ENCODE results near the gene HSPA1L. TPM values are rescaled to one million over a fixed set of nuclear protein-coding genes. Genes with fewer than 3 reads are reported as not detected.

HSPA1L gene
- polyA plus RNA-seq, 2 of the 4 experiments (the other 2 are of a cell fraction) = 1.2 to 1.7 TPM

DNA sequence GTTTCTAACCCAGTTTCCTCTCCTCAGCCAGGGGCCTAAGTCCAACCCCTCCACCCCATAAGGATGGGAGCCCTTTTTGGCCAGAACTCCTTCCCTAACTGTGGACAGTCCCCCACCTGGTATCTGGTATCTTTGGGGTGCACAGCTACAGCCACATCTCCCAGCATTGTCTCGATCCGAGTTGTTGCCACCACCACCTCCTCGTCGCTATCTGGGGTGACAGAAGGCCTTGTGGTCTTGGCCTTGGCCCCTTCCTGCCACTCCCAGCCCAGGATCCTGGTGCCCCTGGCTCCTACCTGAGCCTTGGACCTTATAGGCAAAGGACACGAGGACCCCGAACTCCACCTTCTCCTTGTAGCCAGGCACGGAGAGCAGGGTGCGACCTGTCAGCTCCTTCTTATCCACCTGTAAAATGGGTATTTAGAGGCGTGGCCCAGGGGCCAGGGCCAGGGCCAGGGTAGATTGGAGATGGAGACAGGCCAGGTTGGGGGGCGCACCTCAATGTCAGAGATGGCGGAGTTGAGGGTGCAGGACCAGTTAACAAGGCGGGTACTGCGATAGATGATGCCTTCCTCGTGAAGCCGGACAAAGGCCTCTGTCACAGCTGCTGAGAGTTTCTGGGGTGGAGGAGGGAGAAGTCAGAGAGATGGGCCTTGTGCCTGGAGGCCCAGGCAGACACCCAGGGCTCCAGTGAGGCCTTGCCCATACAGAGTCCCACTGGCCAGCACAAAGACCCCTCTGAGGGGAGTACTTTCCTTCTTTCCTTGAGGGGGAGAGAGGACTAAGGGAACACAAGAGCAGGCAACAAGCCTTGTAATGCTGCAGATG lies 30.8 kb downstream of the HSPA1L start:
- Histone ChIP-seq H3K27ac (no peak overlapping the region), H3K4me2 (no peak overlapping the region), H3K4me1 (no peaks in the 10 kb centered on the region), H3K4me3 (no peak overlapping the region), H3K9me3 (no peaks in the 10 kb centered on the region)
- CTCF ChIA-PET = interaction anchor here (0.8 to 1.7 kb wide), 4 partner anchors 9 to 46 kb away, joined by 3 to 4 read pairs (median 4); no protein-coding TSS in a partner anchor
- no peak for ATAC-seq
- POLR2A ChIA-PET = interaction anchor here (1.4 kb wide), 1 partner anchor 43 kb away, joined by 3 read pairs; the partner anchor contains the start of gene HSPA1B
- FAIRE-seq = no peak
- no peak for DNase-seq (ENCODE audit: low read depth in 1 of 2, low spot score in 1 of 2)
- WGBS (ENCODE audit: missing lambda C conversion rate) = 92% methylated on average over 13 of the region's 15 CpGs
- TF ChIP-seq CHD4 (IDR thresholded peaks at IDR 0.05; ENCODE audit: borderline replicate concordance) (no peak), JUN (IDR thresholded peaks at IDR 0.05) (0 out of 5 replicates have a peak, but pooled peaks of 1 of the 2 experiments have one; percentile 22)

- POLR2A ChIA-PET = no interaction called here
These were observed 32.8 kb downstream of the HSPA1L start for GRCh38 chr6:31782126-31782855.

DNA sequence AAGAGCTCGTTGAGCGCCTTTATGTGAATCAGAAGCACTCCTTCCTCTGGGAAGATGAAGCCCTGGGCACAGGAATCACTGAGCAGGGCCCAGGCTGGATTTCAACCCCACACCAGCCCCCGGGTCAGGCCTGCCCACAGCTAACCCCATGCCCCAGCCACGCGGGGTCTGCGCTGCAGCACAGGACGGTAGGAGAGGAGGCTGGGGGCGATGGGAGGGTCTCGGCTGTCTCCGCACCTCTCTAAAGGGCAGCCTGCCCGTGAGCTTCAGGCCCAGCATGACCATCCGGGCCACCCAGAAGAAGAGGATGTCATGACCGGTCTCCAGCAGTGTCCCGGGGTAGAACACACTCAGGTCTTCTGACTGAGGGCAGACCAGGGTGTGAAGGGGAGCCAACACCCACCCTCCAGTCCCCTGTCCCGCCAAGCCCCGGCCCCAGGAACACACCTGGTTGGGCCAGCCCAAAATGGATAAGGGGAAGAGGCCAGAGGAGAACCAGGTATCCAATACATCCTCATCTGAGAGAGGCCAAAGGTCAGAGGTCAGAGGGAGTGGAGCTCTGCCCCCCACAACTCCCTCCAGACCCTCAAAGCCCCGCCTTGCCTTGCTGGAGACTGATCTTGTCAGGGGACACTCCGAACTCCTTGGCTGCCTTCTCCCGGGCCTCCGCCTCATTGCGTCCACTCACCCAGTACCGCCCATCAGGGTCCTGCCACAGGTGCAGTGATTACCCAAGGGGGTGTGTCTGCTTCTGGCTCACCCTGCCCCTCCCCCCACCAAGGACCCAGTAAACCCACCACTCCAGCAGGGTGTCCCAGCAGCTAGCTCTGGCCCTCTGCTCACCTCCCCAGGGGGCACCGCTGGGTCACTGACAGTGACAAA lies 33.6 kb downstream of the HSPA1L start:
- CTCF ChIA-PET = interaction anchor here (1.1 to 3.6 kb wide), 5 partner anchors 8 to 14 kb away, joined by 3 to 17 read pairs (median 5); partner anchors contain the start of gene VARS1
- H3K4me1 ChIP-seq = peaks cover 15% of the 10 kb centered on the region
- POLR2A ChIA-PET = no interaction called here

More at GRCh38 chr6:31782126-31782855, 32.8 kb downstream of the HSPA1L start:
- DNase-seq (ENCODE audit: low read depth in 1 of 2, low spot score in 1 of 2) (no peak), FAIRE-seq (no peak), ATAC-seq (no peak)
- 94% methylated on average over 20 of the region's 32 CpGs for WGBS (ENCODE audit: missing lambda C conversion rate)
- Histone ChIP-seq H3K4me3 (no peak overlapping the region), H3K27ac (no peak overlapping the region), H3K4me2 (no peak overlapping the region), H3K9me3 (no peaks in the 10 kb centered on the region), H3K4me1 (peaks cover 7% of the 10 kb centered on the region)
- CTCF ChIA-PET = interaction anchor here (1.2 to 3.6 kb wide), 3 partner anchors 9 to 14 kb away, joined by 3 to 17 read pairs (median 11); partner anchors contain the start of gene VARS1
- TF ChIP-seq CTCF (IDR thresholded peaks at IDR 0.05) (no peak), NFE2L2 (conservative IDR thresholded peaks at IDR 0.05; ENCODE audit: low read length) (no peak), CBX2 (IDR thresholded peaks at IDR 0.05; ENCODE audit: borderline replicate concordance, low read depth) (no peak), MAFK (IDR thresholded peaks at IDR 0.05; ENCODE audit: partially characterized antibody) (no peak)

GRCh38 chr6:31780507-31781243 lies 34.4 kb downstream of the HSPA1L start:
- Histone ChIP-seq H3K9me3 (no peaks in the 10 kb centered on the region), H3K4me1 (peaks cover 23% of the 10 kb centered on the region), H3K4me3 (no peak overlapping the region), H3K27ac (no peak overlapping the region), H3K4me2 (no peak overlapping the region)
- DNase-seq (ENCODE audit: low read depth in 1 of 2, low spot score in 1 of 2) = no peak
- no peak for FAIRE-seq
- no peak for ATAC-seq
- ChIA-PET CTCF (interaction anchor here (0.7 to 3.6 kb wide), 6 partner anchors 7 to 22 kb away, joined by 3 to 17 read pairs (median 6); partner anchors contain the start of gene VARS1), POLR2A (no interaction called here)
- TF ChIP-seq E2F6 (IDR thresholded peaks at IDR 0.05; ENCODE audit: borderline replicate concordance, low read depth) = no peak
- 85% methylated on average over 10 of the region's 20 CpGs for WGBS (ENCODE audit: missing lambda C conversion rate)

More for the DNA sequence above, 33.6 kb downstream of the HSPA1L start:
- 93% methylated on average over 23 of the region's 23 CpGs for WGBS (ENCODE audit: missing lambda C conversion rate)
- Histone ChIP-seq H3K27ac (no peak overlapping the region), H3K4me2 (no peak overlapping the region), H3K9me3 (no peaks in the 10 kb centered on the region), H3K4me3 (no peak overlapping the region)
- ATAC-seq = no peak
- no peak for DNase-seq (ENCODE audit: low read depth in 1 of 2, low spot score in 1 of 2)
- FAIRE-seq = no peak
- TF ChIP-seq CHD4 (IDR thresholded peaks at IDR 0.05; ENCODE audit: borderline replicate concordance) = no peak
- TF ChIP-seq, protein P1, sequence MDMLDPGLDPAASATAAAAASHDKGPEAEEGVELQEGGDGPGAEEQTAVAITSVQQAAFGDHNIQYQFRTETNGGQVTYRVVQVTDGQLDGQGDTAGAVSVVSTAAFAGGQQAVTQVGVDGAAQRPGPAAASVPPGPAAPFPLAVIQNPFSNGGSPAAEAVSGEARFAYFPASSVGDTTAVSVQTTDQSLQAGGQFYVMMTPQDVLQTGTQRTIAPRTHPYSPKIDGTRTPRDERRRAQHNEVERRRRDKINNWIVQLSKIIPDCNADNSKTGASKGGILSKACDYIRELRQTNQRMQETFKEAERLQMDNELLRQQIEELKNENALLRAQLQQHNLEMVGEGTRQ (IDR thresholded peaks at IDR 0.05) = no peak
- no peak for TF ChIP-seq NPAS2 (CRISPR knock-in tag; IDR thresholded peaks at IDR 0.05; ENCODE audit: borderline replicate concordance)
